Keratinocyte (primary cell): Measurements from ENCODE around the gene SLC26A8. TPM values are rescaled to one million over a fixed set of nuclear protein-coding genes. Genes with fewer than 3 reads are reported as not detected.
A peak's percentile ranks its signal among the peaks of the same experiment; 100 is the strongest.
"Not testable (repeated sequence)": the region's sequence is repeated elsewhere in the genome, so short reads cannot be mapped to it uniquely, and the experiment has no call there.

ENCODE experiments used
- DNase-seq: peaks from one replicate; pipeline ENCODE4 v3.0.0-alpha.2; 2011; ENCODE audit warnings: low read depth, missing footprints, low spot score
- FAIRE-seq: peaks from 2 replicates; lab custom pipeline; 2011; peaks lifted over from hg19 to GRCh38; lab: Jason Lieb, UNC
- H2AFZ ChIP-seq: 2 replicates; pipeline ENCODE4 v1.6.0; 2012; ENCODE audit warnings: low read length, control low read depth, inconsistent platforms; ENCODE audit not compliant: control insufficient read depth
- H3K27ac ChIP-seq: 2 replicates; pipeline ENCODE4 v1.5.1; 2011; ENCODE audit warnings: low read length; ENCODE audit not compliant: control insufficient read depth, insufficient read depth
- H3K27me3 ChIP-seq: 3 replicates; pipeline ENCODE4 v1.6.0; 2011; ENCODE audit warnings: low read length; ENCODE audit not compliant: control insufficient read depth, insufficient read depth; ENCODE audit errors: extremely low read depth
- H3K36me3 ChIP-seq, 2 experiments: 2 replicates in 1 of 2; 3 replicates in 1 of 2; pipeline ENCODE4 v1.5.1; 2011; ENCODE audit warnings: low read length in 2 of 2, mild to moderate bottlenecking in 1 of 2; ENCODE audit not compliant: control insufficient read depth in 2 of 2, insufficient read depth in 2 of 2; ENCODE audit errors: extremely low read depth in 1 of 2
- H3K4me1 ChIP-seq: 3 replicates; pipeline ENCODE4 v1.5.1; 2011; ENCODE audit warnings: low read length; ENCODE audit not compliant: control insufficient read depth, insufficient read depth; ENCODE audit errors: extremely low read depth
- H3K4me2 ChIP-seq: 3 replicates; pipeline ENCODE4 v1.6.0; 2011; ENCODE audit warnings: low read depth, low read length; ENCODE audit not compliant: control insufficient read depth, insufficient read depth; ENCODE audit errors: extremely low read depth
- H3K4me3 ChIP-seq, 3 experiments: fragments of 200-600 bp in 1 of 3; sonication (generic) in 1 of 3; 2 replicates in 2 of 3; 3 replicates in 1 of 3; pipeline ENCODE4 v1.5.1; 2011 to 2016; ENCODE audit warnings: low read length in 3 of 3, mild to moderate bottlenecking in 3 of 3, control low read depth in 2 of 3, inconsistent platforms in 1 of 3, low read depth in 1 of 3, mixed read lengths in 1 of 3, mixed run types in 1 of 3, moderate library complexity in 1 of 3; ENCODE audit not compliant: control insufficient read depth in 2 of 3, insufficient read depth in 2 of 3; ENCODE audit errors: extremely low read depth in 1 of 3
- H3K79me2 ChIP-seq: 2 replicates; pipeline ENCODE4 v1.6.0; 2012; ENCODE audit warnings: low read length; ENCODE audit not compliant: control insufficient read depth, insufficient read depth
- H3K9ac ChIP-seq: 3 replicates; pipeline ENCODE4 v1.6.0; 2011; ENCODE audit warnings: low read length; ENCODE audit not compliant: control insufficient read depth, insufficient read depth; ENCODE audit errors: extremely low read depth
- H3K9me1 ChIP-seq: 3 replicates; pipeline ENCODE4 v1.6.0; 2011; ENCODE audit warnings: low read length; ENCODE audit not compliant: control insufficient read depth, insufficient read depth; ENCODE audit errors: extremely low read depth
- H3K9me3 ChIP-seq: 2 replicates; pipeline ENCODE4 v1.5.1; 2012; ENCODE audit warnings: low read depth, low read length; ENCODE audit not compliant: control insufficient read depth
- H4K20me1 ChIP-seq: 3 replicates; pipeline ENCODE4 v1.6.0; 2011; ENCODE audit warnings: low read length; ENCODE audit not compliant: control insufficient read depth, insufficient read depth; ENCODE audit errors: extremely low read depth
- EZH2 ChIP-seq: IDR thresholded peaks from one replicate; pipeline ENCODE4 v1.6.1; 2012; ENCODE audit warnings: inconsistent platforms, mild to moderate bottlenecking, low read length, moderate library complexity
- dilution Hi-C: fragments of 300-500 bp; cut with MboI; formaldehyde crosslinking; loops from one replicate; pipeline ENCODE4 v1.7.0; 2020; ENCODE audit warnings: low sequenced_read_pairs; ENCODE audit not compliant: extremely low pct_ligation_motif_present
- polyA plus RNA-seq, 5 experiments: library from polyadenylated mRNA; depleted of rRNA in 3 of 5; stranded (reverse) in 3 of 5; stranded (forward) in 1 of 5; unstranded in 1 of 5; fragments of >200 nt; gene quantifications; 1 replicate in 1 of 5; 2 replicates in 3 of 5; 3 replicates in 1 of 5; pipeline versions ENCODE4 v1.2.1 to v1.2.3, GENCODE V29; 2011 to 2012; ENCODE audit warnings: missing spikeins in 2 of 5, low read depth in 1 of 5, low replicate concordance in 1 of 5
- TF ChIP-seq, protein P1 (sequence below), 3 experiments: IDR thresholded peaks in 1 of 3; conservative IDR thresholded peaks in 1 of 3; optimal IDR thresholded peaks in 1 of 3; 2 replicates in 2 of 3; 3 replicates in 1 of 3; pipeline versions ENCODE3 to v1.5.1; 2011; ENCODE audit warnings: low read length in 3 of 3, mild to moderate bottlenecking in 3 of 3, moderate library complexity in 2 of 3, control low read depth in 1 of 3, inconsistent platforms in 1 of 3; ENCODE audit not compliant: insufficient read depth in 2 of 3; ENCODE audit errors: extremely low read depth in 1 of 3

SLC26A8 gene
- polyA plus RNA-seq, 1 donor (not counting 4 experiments of a cell fraction or from before 2014, with no cell fraction given): 0.18 TPM

DNA sequence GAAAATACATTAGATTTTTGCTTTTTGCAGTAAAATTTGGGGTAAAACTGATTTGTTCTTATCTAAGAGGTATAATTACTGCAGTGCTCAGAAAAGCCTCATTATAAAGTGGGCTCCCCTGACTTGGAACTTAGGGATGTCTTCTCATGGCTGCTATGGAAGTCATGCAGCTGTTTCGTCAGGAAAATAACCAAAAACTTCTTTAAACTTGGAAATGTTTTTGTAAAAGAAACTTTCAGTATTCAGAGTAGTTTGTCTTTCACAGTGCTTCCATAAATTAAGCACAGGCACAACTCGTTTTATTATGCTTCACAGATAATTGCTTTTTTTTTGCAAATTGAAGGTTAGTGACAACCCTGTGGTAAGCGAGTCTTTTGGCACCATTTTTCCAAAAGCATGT lies 10.0 kb upstream of the SLC26A8 start:
- Histone ChIP-seq H3K4me1 (peaks cover 36% of the 10 kb centered on the region), H3K4me3 (no peak overlapping the region), H3K79me2 (peaks cover 98% of the 10 kb centered on the region), H3K4me2 (no peak overlapping the region), H3K9me3 (no peaks in the 10 kb centered on the region), H3K27ac (no peak overlapping the region), H3K9ac (no peak overlapping the region), H2AFZ (no peak overlapping the region), H3K36me3 (peaks cover 0 to 2% of the 10 kb centered on the region in 2 experiments), H4K20me1 (no peaks in the 10 kb centered on the region), H3K27me3 (no peaks in the 10 kb centered on the region), H3K9me1 (no peaks in the 10 kb centered on the region)
- no peak for FAIRE-seq
- DNase-seq: no peak
- no peak for TF ChIP-seq EZH2
- TF ChIP-seq, protein P1, sequence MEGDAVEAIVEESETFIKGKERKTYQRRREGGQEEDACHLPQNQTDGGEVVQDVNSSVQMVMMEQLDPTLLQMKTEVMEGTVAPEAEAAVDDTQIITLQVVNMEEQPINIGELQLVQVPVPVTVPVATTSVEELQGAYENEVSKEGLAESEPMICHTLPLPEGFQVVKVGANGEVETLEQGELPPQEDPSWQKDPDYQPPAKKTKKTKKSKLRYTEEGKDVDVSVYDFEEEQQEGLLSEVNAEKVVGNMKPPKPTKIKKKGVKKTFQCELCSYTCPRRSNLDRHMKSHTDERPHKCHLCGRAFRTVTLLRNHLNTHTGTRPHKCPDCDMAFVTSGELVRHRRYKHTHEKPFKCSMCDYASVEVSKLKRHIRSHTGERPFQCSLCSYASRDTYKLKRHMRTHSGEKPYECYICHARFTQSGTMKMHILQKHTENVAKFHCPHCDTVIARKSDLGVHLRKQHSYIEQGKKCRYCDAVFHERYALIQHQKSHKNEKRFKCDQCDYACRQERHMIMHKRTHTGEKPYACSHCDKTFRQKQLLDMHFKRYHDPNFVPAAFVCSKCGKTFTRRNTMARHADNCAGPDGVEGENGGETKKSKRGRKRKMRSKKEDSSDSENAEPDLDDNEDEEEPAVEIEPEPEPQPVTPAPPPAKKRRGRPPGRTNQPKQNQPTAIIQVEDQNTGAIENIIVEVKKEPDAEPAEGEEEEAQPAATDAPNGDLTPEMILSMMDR (optimal IDR thresholded peaks at IDR 0.05 in 1 of 3, IDR thresholded peaks at IDR 0.05 in 1 of 3, conservative IDR thresholded peaks at IDR 0.05 in 1 of 3; ENCODE audit: extremely low read depth in 1 of 3, insufficient read depth in 2 of 3, low read length in 3 of 3): no peak
- dilution Hi-C loops: no loop called here

DNA sequence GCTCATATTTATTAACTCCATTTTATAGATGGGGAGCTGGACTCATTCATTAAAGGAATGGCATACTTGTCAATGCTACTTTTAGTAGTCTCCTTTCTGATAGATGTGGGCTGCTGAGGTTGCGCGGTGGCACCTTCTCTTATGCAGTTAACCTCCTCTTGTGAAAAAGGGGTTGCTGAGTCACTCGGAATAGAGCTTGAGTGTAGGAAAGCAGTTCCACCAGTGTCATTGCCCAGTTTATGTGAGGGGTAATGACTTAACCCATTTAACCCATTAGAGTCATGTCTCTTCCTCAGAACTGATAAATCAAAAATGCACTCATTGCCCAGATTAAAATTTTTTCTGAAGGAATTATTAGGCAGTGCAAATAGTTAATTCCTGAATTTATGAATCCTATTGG lies 9.5 kb upstream of the SLC26A8 start:
- H4K20me1 ChIP-seq: no peaks in the 10 kb centered on the region
- no peak overlapping the region for H3K27ac ChIP-seq
- peaks cover 0 to 2% of the 10 kb centered on the region in 2 experiments for H3K36me3 ChIP-seq
- FAIRE-seq: peak; percentile 52
- peaks cover 98% of the 10 kb centered on the region for H3K79me2 ChIP-seq
- no peaks in the 10 kb centered on the region for H3K27me3 ChIP-seq
- DNase-seq: no peak
- no peak overlapping the region for H3K4me3 ChIP-seq
- TF ChIP-seq, protein P1 (optimal IDR thresholded peaks at IDR 0.05 in 1 of 3, IDR thresholded peaks at IDR 0.05 in 1 of 3, conservative IDR thresholded peaks at IDR 0.05 in 1 of 3; ENCODE audit: extremely low read depth in 1 of 3, insufficient read depth in 2 of 3, low read length in 3 of 3): no peak
- TF ChIP-seq EZH2: no peak
- H3K4me1 ChIP-seq: peaks cover 31% of the 10 kb centered on the region
- peak overlapping the region; percentile 51 for H3K4me2 ChIP-seq
- no peak overlapping the region for H3K9ac ChIP-seq
- no peak overlapping the region for H2AFZ ChIP-seq
- H3K9me1 ChIP-seq: no peaks in the 10 kb centered on the region
- dilution Hi-C loops: no loop called here
- no peaks in the 10 kb centered on the region for H3K9me3 ChIP-seq

DNA sequence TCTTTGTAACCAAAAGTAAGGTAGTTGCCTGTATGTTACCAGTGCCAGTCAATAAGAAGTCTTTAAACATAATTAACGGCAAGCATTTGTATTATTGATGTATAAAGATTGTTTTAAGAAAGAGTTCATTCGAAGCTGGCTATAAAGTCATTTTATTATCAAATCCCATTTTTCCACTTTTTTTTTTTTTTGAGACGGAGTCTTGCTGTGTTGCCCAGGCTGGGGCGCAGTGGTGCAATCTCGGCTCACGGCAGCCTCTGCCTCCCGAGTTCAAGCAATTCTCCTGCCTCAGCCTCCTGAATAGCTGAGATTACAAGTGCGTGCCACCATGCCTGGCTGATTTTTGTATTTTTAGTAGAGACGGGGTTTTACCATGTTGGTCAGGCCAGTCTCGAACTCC lies 8.7 kb upstream of the SLC26A8 start:
- DNase-seq, H3K27me3 ChIP-seq, H3K4me3 ChIP-seq, H3K9me1 ChIP-seq, H3K9ac ChIP-seq, H3K36me3 ChIP-seq, FAIRE-seq, H2AFZ ChIP-seq, H3K4me2 ChIP-seq, H3K27ac ChIP-seq, H3K9me3 ChIP-seq, dilution Hi-C loops, H4K20me1 ChIP-seq: not testable (repeated sequence)
- Histone ChIP-seq H3K4me1 (peaks cover 23% of the 10 kb centered on the region), H3K79me2 (peaks cover 98% of the 10 kb centered on the region)
